ENCODE measurements around the gene YPEL4.

Gene YPEL4

GRCh38 chr11:57630171-57630570 lies 19.5 kb downstream of the YPEL4 start:
- DNase-seq: no peak

GRCh38 chr11:57626895-57627294 lies 22.8 kb downstream of the YPEL4 start:
- DNase-seq: no peak

- no peak for DNase-seq
Observed at GRCh38 chr11:57624864-57625263, 24.8 kb downstream of the YPEL4 start.

GRCh38 chr11:57622263-57622662 lies 27.4 kb downstream of the YPEL4 start:
- DNase-seq: no peak

DNA sequence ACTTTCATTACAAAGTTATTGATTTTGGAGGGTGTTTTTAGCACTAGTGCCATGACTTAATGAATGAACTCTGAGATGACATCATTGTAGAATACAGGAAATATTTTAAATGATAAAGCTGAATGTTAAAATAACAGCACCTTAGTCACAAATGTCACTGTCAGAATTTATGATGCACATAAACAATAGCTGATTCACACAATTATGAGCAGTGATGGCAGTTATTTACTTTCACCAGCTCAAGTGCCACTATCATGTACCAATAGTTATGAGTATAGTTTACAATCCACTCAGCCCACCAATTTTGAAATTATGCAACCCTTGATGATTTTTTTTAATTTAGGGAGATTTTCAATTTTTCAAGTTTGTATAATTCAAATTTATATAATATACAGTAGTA lies 29.2 kb downstream of the YPEL4 start:
- no peak for DNase-seq

DNA sequence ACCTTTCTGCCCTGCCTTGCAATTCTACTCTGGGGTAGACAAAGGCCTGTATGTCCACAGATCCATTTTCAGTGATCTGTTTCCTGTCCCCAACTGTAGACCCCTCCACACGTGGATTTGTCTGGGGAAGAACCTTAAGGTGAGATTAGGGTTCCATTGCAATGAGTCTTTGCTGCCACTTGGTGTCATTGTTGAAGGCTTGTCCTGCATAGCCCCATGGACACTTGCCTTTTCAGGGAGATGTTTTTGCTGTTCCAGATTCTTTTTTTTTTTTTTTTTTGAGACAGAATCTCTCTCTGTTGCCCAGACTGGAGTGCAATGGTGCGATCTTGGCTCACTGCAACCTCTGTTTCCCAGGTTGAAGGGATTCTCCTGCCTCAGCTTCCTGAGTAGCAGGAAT lies 30.4 kb downstream of the YPEL4 start:
- no peak for DNase-seq

- no peak for DNase-seq
Observed at GRCh38 chr11:57618438-57618837, 31.3 kb downstream of the YPEL4 start.

GRCh38 chr11:57616595-57616994 lies 33.1 kb downstream of the YPEL4 start:
- DNase-seq: no peak

DNA sequence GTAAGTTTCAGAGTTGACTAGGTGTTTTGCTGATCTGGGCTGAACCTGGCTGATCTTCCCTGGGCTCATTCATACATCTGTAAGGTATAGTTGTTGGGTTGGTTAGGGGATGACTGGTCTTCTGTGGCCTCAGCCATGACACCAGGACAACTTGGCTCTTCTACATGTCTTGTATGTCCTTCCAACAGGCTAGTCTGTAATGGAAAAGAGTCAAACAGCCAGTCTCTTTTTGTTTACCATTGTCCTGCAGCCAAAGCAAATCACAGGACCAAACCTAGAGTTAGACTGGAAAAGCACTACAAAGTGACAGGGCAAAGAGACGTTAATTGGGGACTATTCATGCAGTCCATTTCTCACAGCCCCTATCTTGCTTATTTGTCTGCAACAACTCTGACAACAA lies 34.4 kb downstream of the YPEL4 start:
- no peak for DNase-seq

GRCh38 chr11:57614234-57614772 lies 35.4 kb downstream of the YPEL4 start:
- no peak for DNase-seq

GRCh38 chr11:57610170-57610569 lies 39.5 kb downstream of the YPEL4 start:
- DNase-seq: no peak

GRCh38 chr11:57605028-57605420 lies 44.7 kb downstream of the YPEL4 start:
- no peak for DNase-seq

DNA sequence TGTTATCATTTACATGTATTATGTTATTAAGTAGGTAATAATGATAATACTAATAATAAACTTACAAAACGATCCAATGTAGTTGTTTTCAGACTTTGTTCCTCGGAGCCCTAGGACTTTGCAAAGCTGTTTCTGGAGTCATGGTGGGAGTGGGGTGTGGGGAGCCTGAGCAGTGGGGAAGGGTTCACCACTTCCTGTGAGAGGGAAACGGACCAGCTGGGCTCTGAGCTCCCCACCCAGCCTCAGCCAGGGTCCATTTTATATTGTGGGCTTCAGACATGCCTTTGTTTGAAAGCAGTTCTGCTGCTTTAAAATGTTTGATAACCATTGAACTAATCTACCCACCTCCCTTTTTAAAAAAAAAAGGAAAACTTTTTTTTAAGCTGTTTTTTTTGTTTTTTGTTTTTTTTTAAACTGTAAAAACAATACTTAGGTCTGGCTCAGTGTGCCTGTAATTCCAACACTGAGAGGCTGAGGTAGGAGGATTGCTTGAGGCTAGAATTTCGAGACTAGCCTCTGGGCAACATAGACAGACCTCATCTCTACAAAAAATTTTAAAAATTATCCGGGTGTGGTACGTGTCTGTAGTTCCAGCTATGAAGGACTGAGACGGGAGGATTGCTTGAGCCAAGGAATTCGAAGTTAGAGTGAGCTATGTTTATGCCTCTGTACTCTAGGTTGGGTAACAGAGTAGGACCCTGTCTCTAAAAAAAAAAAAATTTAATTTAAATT lies 45.2 kb downstream of the YPEL4 start:
- DNase-seq: no peak

GRCh38 chr11:57601297-57601696 lies 48.4 kb downstream of the YPEL4 start:
- no peak for DNase-seq

DNA sequence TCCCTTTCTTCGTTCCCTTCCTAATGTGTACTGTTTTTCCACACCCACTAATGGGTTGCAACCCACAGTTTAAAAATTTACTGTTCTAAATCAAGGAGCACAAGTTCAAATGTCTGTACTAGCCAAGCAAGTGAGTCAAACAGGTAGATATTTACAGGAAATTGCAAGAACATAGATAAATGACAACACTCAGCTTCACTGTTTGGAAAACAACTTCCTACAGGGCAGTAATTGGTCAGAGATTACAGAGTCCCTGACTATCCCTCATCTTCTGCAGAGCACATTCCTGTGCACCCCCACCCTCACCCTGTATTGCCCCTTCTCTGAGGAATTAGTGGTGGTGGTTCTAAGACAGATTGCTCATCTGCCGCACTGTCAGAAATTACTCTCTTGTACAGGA lies 50.3 kb downstream of the YPEL4 start:
- DNase-seq: no peak

GRCh38 chr11:57598831-57599155 lies 50.9 kb downstream of the YPEL4 start:
- no peak for DNase-seq

- DNase-seq: no peak
Observed at GRCh38 chr11:57597916-57598830, 51.5 kb downstream of the YPEL4 start.

- no peak for DNase-seq
Observed at GRCh38 chr11:57597461-57597915, 52.2 kb downstream of the YPEL4 start, which contains the start of gene SERPING1. SERPING1 (plus strand) TSS chr11:57597685; CDS start chr11:57598271, 586 bp downstream.

DNA sequence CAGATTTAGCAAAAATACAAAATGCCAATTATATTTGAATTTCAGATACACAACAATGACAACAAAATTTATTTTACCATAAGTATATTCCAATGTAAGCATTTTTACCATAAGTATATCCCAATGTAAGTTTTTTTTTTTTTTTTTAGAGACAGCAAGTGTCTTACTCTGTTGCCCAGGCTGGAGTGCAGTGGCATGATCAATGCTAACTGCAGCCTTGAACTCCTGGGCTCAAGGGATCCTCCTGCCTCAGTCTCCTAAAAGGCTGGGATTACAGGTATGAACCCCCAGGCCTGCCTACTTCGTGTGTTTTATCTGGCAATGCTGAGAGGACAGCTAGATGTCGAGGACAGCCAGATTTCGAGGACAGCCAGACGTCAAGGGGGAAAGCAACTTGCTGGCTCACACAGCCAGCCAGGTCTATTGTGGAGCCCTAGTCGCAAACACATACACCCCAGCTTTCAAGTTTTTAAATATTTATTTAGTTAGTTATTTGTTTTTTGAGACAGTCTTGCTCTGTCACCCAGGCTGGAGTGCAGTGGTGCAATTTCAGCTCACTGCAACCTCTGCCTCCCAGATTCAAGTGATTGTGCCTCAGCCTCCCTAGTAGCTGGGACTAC lies 53.3 kb downstream of the YPEL4 start:
- DNase-seq: no peak
